ENCODE results near the gene CPTP. TPM values are rescaled to one million over a fixed set of nuclear protein-coding genes. Genes with fewer than 3 reads are reported as not detected.

CPTP gene
- total RNA-seq, 1 experiment from 2014 or later: 141 TPM

DNA sequence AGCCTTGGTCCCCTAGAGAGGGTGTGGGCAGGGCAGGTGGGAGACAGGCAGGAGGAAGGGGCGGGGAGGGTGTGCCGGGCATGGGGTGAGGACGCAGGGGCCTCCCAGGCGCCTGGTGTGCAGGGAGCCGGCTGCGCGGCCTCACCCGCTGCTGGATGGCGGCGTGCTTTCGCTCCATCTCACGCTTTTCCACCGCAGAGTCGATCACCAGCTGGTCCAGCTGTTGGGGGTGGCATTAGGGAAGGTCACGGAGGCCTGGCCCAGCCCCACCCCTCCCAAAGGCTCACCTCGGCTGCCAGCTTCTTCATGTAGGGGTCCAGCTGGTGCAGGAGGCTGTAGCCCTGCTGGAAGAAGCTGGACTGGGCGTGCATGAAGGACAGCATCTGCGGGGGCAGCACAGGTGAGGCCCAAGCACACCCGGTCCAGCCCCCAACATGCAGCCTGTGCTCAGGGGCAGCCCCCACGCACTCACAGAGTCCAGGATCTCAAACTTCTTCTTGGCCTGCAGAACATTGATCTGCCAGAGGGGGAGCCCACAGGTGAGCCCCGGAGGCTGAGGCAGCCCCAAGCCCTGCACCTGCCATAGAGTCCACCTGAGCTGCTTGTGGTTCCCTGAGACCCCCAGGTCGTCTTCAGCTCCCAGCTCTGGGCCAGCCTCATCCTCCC, 24.8 kb upstream of the CPTP start:
- Histone ChIP-seq H2AFZ (ENCODE audit: low read length) (no peak overlapping the region), H3K4me1 (ENCODE audit: insufficient read depth, low read length) (peaks cover under 1% of the 10 kb centered on the region; the same call in 1 of the 2 replicates), H3K9me3 (ENCODE audit: low read length) (no peaks in the 10 kb centered on the region), H3K4me2 (ENCODE audit: low read length) (no peak overlapping the region), H3K27ac (ENCODE audit: low read length) (no peak overlapping the region), H3K36me3 (ENCODE audit: low read depth, low read length) (no peaks in the 10 kb centered on the region), H3K79me2 (ENCODE audit: low read length) (peaks cover 12% of the 10 kb centered on the region), H3K4me3 (ENCODE audit: low read length) (no peak overlapping the region), H3K9me2 (replicated peaks; ENCODE audit: low read length) (no peaks in the 10 kb centered on the region), H3F3A (ENCODE audit: low read length, unreplicated experiment) (no peaks in the 10 kb centered on the region), H3K27me3 (ENCODE audit: low read length) (no peaks in the 10 kb centered on the region), H3K9ac (ENCODE audit: low read length) (no peak overlapping the region), H4K20me1 (ENCODE audit: low read length) (no peaks in the 10 kb centered on the region)
- TF ChIP-seq, protein P1, sequence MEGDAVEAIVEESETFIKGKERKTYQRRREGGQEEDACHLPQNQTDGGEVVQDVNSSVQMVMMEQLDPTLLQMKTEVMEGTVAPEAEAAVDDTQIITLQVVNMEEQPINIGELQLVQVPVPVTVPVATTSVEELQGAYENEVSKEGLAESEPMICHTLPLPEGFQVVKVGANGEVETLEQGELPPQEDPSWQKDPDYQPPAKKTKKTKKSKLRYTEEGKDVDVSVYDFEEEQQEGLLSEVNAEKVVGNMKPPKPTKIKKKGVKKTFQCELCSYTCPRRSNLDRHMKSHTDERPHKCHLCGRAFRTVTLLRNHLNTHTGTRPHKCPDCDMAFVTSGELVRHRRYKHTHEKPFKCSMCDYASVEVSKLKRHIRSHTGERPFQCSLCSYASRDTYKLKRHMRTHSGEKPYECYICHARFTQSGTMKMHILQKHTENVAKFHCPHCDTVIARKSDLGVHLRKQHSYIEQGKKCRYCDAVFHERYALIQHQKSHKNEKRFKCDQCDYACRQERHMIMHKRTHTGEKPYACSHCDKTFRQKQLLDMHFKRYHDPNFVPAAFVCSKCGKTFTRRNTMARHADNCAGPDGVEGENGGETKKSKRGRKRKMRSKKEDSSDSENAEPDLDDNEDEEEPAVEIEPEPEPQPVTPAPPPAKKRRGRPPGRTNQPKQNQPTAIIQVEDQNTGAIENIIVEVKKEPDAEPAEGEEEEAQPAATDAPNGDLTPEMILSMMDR (conservative IDR thresholded peaks at IDR 0.05; ENCODE audit: low read depth, low read length): peak; percentile 68
- no peak for TF ChIP-seq EZH2phosphoT487 (IDR thresholded peaks at IDR 0.05; ENCODE audit: borderline replicate concordance, low read length)
- ATAC-seq (peak; percentile 62), DNase-seq (peak; percentile 54)
- ChIA-PET CTCF (interaction anchor here (0.6 kb wide), 1 partner anchor 8 kb away, joined by 3 read pairs; no protein-coding TSS in a partner anchor), POLR2A (ENCODE audit: unreplicated experiment) (no interaction called here)
- intact Hi-C loops (cut with micrococcal nuclease): no loop called here
- BruUV-seq (replicated peaks): TSS peak; percentile 25

DNA sequence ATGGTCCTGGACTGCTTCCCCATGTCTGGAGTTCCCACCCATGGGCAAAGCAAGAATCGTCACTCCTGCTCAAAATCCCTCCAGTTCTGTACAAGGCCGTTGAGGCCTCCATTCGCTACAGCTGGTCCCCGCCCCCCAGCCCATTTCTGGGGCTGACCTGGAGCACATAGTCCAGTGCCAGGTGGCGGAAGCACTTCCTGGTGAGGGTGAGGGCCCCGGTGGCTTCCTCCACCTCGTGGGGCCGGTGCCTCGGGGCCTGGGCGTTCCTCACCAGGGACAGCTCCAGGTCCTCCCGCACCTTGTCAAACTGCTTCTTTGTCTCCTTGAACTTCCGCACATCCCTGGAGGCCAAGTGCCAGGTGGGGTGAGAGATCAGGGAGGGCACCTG, 24.3 kb upstream of the CPTP start:
- Histone ChIP-seq H3K79me2 (ENCODE audit: low read length) (peaks cover 17% of the 10 kb centered on the region), H4K20me1 (ENCODE audit: low read length) (peaks cover 4% of the 10 kb centered on the region), H3K36me3 (ENCODE audit: low read depth, low read length) (no peaks in the 10 kb centered on the region), H3F3A (ENCODE audit: low read length, unreplicated experiment) (no peaks in the 10 kb centered on the region), H3K4me1 (ENCODE audit: insufficient read depth, low read length) (peaks cover 6% of the 10 kb centered on the region), H3K4me3 (ENCODE audit: low read length) (no peak overlapping the region), H3K9me2 (replicated peaks; ENCODE audit: low read length) (no peaks in the 10 kb centered on the region), H3K4me2 (ENCODE audit: low read length) (no peak overlapping the region), H3K9ac (ENCODE audit: low read length) (no peak overlapping the region), H3K9me3 (ENCODE audit: low read length) (no peaks in the 10 kb centered on the region), H3K27me3 (ENCODE audit: low read length) (no peaks in the 10 kb centered on the region), H2AFZ (ENCODE audit: low read length) (no peak overlapping the region), H3K27ac (ENCODE audit: low read length) (no peak overlapping the region)
- POLR2A ChIA-PET (ENCODE audit: unreplicated experiment): no interaction called here
- ATAC-seq: no peak
- no peak for DNase-seq
- TF ChIP-seq, protein P1 (conservative IDR thresholded peaks at IDR 0.05; ENCODE audit: low read depth, low read length): 0 out of 2 replicates have a peak, but pooled peaks have one; percentile 13
- no peak for TF ChIP-seq EZH2 (IDR thresholded peaks at IDR 0.05; ENCODE audit: low read length, unreplicated experiment)
- CTCF ChIA-PET: interaction anchor here (0.6 kb wide), 1 partner anchor 8 kb away, joined by 3 read pairs; no protein-coding TSS in a partner anchor
- intact Hi-C loops (cut with micrococcal nuclease): no loop called here
- no TSS peak for BruUV-seq (replicated peaks)

DNA sequence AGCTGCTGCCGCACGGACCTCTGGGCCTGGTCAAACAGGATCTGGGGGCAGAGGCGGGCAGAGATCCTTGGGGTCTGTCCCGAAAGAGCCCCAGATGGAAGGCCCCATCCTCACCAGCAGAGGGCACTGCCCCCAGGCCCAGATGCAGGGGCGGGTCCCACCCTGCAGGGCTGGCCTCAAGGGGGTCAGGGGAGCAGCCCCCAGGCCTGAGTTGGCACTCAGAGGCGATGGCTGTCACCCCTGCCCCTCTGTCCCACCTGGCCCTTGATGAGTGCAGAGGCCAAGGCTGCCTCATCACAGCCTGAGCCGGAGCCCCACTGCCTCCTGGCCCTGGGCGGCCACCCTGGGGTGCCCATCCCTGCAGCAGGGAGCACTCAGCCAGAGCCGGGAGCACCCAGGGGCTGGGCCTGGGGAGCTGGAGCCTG, 22.6 kb upstream of the CPTP start:
- H3K4me2 ChIP-seq (ENCODE audit: low read length): no peak overlapping the region

More for the DNA sequence above, 22.6 kb upstream of the CPTP start:
- ChIA-PET POLR2A (ENCODE audit: unreplicated experiment) (no interaction called here), CTCF (no interaction called here)
- Histone ChIP-seq H3K4me1 (ENCODE audit: insufficient read depth, low read length) (peaks cover 22% of the 10 kb centered on the region), H3K9ac (ENCODE audit: low read length) (no peak overlapping the region), H3F3A (ENCODE audit: low read length, unreplicated experiment) (no peaks in the 10 kb centered on the region), H3K79me2 (ENCODE audit: low read length) (peaks cover 34% of the 10 kb centered on the region), H3K36me3 (ENCODE audit: low read depth, low read length) (no peaks in the 10 kb centered on the region), H3K9me3 (ENCODE audit: low read length) (no peaks in the 10 kb centered on the region), H3K27ac (ENCODE audit: low read length) (no peak overlapping the region), H3K27me3 (ENCODE audit: low read length) (no peaks in the 10 kb centered on the region), H4K20me1 (ENCODE audit: low read length) (peaks cover 5% of the 10 kb centered on the region), H3K4me3 (ENCODE audit: low read length) (no peak overlapping the region), H2AFZ (ENCODE audit: low read length) (no peak overlapping the region), H3K9me2 (replicated peaks; ENCODE audit: low read length) (no peaks in the 10 kb centered on the region)
- TF ChIP-seq EZH2phosphoT487 (IDR thresholded peaks at IDR 0.05; ENCODE audit: borderline replicate concordance, low read length) (no peak), EZH2 (IDR thresholded peaks at IDR 0.05; ENCODE audit: low read length, unreplicated experiment) (no peak)
- TF ChIP-seq, protein P1 (conservative IDR thresholded peaks at IDR 0.05; ENCODE audit: low read depth, low read length): peak; percentile 84
- no peak for ATAC-seq
- BruUV-seq (replicated peaks): no TSS peak
- intact Hi-C loops (cut with micrococcal nuclease): no loop called here
- no peak for DNase-seq

Measured in PC-3 (cell line).